Measurements from ENCODE around the gene PRODH2.
"Not testable (repeated sequence)": the region's sequence is repeated elsewhere in the genome, so short reads cannot be mapped to it uniquely, and the experiment has no call there.

Gene PRODH2

DNA sequence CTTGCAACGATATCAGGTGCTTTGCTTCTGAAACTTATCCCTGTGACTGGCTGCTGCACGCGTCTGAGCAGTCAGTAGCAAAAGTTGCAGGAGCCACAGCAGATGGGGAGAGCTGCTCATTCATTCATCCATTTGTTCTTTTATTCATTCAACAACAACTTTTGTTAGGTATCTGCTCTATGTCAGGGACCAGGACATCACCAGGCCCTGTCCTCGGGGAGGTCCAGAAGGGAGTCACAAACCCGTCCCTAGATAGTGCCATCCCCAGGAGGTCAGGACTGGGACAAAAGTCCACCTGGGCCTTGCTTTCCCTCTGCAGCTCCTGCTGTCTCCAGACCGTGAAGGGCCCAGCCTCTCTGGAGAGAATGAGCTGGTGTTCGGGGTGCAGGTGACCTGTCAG, 34.7 kb downstream of the PRODH2 start:
- DNase-seq = no peak

DNA sequence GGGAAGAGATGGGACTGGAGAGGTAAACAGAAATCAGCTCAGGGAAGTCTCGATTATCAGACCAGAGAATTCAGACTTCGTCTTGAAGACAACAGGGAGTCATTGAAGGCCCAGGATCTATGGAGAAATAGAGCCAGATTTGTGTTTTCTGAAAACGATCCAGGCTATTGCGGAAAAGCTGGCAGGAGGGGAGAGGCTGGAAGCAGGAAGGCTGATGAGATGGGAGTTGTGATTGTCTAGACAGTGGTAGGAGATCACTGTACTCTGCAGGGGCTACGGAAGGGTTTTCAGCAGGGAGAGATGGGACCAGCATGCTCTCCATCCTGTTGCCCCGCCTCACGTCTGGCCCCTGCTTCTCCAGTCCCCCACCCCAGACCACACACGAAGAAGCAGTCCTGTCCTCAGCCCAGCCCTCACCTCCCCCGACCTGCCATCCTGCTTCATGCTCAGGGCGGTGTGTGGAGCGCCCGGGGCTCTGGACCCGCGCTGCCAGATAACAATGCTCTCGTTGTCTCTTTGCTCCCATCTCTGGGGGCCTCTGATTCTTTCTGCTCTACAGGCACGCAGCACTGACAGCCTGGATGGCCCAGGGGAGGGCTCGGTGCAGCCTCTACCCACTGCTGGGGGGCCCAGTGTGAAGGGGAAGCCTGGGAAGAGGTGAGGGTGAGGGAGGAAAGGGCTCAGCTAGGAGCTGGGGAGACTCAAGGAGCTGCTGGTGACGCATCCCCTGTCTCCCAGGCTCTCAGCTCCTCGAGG, 35.4 kb downstream of the PRODH2 start:
- no peak for DNase-seq

DNA sequence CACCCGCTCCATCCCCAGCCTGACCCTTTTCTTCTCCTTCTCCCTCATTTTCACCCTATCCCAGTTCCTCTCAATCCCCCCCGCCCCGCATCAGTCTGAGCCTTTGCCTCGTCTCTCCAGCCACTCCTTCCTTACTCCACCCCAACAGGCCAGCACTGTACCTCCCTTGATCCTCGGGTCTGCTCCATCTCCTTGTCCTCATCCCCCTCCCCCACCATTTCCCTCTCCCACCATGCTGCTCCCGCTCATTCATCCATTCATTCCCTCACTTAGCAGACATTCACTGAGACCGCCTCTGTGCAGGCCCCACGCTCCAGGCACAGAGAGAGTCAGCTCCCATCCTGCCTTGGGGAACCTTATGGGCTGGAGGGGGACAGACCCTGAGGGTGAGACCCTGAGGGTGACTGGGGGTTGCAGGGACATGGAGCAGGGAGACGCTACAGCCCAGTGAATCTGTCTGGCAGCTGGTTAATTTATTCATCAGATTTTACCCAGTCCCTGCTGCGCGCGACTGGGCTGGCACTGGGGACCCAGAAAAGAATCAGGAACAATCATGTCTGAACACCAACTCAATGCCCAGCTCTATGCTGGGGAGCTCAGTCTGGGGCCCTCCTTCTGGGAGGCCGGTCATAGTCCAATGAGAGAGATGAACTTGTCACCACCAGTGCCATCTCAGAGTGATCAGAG, 36.4 kb downstream of the PRODH2 start:
- no peak for DNase-seq

DNA sequence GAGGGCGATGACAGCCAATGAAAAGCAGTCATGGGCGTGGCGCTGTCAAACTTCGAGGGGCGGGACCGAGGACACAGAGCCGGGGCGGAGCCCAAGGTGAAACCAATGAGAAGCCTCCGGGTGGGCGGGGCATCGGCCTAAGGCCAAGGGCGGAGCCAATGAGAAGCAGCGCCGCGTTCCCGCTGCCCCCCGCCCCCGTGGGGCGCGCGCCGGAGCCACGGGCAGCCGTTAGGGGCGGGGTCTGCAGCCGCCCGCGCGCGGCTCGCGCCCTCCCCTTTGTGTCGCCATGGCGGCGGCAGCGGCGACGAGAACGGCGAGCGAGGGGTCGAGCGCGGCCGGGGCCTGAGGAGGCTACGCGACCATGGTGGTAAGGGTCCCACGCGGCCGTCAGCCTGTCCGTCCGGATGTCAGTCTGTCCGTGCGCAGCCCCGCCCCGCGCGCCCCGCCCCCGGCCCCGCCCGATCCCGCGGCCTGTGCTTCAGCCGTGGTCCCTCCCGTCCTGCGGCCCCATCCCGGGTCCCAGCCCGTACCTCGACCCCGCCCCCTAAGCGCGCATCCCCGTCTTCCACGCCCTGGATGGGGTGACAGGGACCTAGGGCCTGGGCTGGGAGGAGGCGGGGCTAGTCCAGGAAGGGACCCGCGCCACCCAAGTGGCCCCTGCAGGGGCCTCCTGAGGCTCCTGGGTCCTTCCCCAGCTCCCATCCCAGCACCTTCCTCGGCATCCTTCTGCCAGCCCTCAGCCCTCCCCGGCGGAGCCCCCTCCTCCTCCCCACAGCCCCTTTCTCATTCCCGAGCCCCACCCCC, 37.1 kb downstream of the PRODH2 start, which contains the start of gene ARHGAP33:
Gene ARHGAP33 (plus strand): TSS at position 267 of the 804 bp plus-strand sequence. CDS start 95 bp downstream, at position 362.
- DNase-seq = peak; percentile 98

DNA sequence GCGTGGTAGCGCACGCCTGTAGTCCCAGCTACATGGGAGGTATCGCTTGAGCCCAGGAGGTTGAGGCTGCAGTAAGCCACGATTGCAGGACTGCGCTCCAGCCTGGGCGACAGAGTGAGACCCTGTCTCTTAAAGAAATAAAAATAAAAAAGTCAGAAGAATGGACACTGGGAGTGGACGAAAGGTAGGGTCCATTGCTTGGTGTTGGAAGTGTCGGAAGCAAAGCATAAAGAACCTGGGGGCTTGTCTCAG, 37.7 kb downstream of the PRODH2 start:
- no peak for DNase-seq

DNA sequence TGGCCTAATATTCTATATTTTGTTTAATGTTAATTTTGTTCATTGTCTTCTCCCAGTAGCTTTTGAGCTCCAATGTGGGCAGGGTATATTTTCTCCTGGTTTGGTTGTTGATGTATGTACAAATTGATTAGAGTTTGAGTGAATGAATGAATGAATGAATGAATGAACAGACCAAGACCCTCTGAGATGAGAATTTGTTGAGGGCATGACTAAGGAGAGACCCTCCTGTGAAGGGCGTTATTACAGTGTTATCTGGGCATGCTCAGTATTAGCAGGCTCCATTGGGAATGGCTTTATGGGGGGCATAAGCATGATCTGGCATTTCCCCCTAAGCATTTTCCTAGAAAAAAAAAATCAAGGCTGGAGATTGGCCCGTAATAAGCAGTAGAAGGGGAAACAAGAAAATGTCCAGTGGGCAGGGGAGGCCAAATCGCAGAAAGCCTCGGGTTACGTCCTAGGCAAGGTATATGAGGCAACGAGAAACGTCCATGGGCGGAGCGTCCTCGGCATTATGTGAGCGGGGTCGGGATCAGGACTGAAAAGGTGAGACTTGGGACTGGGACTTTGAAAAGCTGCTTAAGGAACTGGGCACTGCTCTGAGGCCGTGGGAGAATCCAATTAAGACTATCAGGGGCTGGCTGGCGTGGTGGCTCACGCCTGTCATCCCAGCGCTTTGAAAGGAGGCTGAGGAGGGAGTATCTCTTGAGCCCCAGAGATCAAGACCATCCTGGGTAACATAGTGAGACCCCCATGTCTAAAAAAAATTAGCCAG, 38.2 kb downstream of the PRODH2 start:
- no peak for DNase-seq

DNA sequence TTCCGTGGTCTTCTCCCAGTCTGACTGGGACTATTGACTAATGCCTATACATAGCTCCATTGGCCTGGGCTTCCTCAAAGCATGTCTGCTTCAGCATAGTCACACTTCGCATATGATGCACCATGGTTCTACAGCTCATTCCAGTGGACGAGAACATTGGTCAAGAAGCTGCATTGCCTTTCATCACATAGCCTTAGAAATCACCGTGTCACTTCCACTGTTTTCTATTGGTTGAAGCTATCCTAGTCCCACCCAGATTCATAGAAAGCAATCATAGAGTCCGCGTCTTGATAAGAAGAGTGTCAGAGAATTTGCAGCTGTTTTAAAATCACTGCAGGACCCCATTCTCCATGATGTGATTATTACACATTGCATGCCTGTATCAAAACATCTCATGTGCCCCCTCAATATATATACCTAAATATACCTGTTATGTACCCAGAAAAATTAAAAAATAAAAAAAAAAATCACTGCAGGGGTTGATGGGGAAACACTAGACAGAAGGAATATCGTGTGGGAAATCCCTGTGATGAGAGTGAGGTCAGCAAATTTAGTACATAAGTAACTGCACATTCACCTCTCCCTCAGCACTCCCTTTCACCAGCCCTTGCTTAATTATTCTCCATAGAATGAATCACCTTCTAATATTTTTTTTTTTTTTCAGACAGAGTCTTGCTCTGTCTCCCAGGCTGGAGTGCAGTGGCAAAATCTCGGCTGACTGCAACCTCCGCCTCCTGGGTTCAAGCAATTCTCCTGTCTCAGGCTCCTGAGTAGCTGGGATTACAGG, 39.4 kb downstream of the PRODH2 start:
- no peak for DNase-seq

DNA sequence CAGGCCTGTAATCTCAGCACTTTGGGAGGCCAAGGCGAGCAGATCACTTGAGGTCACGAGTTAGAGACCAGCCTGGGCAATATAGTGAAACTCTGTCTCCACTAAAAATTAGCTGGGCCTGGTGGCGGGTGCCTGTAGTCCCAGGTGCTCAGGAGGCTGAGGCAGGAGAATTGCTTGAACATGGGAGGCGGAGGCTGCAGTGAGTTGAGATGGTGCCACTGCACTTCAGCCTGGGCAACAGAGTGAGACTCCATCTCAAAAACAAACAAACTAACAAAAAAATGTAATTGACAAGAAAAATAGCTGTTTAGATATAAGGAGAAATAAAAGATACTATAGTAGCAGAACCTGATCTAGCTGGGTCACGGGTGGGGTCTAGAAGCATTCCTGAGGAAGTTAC, 40.3 kb downstream of the PRODH2 start:
- not testable (repeated sequence) for DNase-seq

DNA sequence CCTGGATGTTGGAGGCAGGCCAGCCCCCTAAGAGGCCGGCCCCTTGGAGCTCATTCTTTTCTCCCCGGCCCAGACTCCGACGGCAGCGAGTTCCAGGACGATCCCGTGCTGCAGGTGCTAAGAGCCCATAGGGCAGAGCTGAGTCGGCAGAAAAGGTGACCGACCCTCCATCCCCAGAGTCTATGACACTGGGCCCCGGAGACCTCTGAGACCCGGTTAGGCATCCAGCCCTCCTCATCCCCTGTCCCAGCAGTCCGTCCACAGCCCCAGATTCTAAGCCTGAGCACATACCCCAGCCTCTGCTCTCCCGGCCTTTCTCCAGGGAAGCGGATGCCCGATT, 44.6 kb downstream of the PRODH2 start:
- no peak for DNase-seq

DNA sequence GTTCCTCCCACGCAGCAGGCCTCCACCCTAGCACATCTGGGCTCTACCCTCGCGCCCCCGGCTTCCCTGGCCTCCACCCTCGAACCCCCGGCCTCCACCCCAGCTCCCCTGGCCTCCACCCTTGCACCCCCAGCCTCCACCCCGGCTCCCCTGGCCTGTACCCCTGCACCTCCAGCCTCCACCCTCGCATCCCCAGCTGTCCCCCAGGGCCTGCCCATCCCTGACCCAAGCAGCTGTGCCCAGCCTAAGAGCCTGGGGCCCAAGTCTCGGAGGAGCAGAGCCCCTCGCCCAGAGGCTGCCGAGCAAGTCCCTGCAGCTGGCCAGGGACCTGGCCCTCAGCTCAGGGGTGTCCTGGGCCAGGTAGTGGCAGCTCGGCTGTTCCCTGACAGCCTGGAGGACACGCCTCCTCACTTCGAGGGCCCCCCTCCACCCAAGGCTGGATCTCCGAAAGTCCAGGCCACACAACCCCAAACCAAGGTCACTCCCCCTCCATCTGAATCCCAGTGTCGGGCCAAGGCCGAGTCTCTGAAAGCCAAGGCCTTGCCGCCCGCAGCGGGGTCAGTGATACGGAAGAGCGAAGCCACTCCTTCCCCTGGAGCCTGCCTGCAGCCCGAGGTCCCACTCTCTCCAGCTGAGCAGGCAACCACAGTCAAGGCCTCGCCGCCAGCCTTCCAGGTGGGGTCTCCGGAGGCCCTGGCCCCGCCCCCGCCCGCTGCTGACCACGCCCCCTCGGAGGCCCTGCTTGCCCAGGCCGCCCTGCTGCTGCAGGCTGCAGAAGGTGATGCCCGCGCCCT, 45.2 kb downstream of the PRODH2 start:
- DNase-seq = no peak

DNA sequence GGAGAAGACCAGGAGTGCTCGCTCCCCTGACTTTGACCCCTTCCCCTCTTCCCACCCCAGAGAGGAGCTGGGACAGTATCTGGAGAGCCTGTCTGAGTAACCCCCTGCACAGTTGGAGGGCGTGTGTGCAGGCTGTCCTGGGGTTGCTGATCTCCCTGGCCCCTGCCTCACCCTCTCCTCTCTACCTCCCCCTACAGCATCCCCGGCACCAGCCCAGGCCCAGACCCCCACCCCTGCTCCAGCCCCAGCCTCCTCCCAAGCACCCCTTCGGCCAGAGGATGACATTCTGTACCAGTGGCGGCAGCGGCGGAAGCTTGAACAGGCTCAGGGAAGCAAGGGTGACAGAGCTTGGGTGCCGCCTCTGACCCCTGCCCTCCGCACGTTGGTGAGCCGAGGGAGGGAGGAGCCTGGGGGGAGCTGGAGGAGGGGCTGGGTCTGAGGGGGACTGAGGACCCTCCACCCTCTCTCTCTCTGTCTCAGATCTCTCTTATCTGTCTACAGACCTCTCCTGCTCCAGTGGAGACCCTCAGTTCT, 46.0 kb downstream of the PRODH2 start:
- DNase-seq = no peak

DNA sequence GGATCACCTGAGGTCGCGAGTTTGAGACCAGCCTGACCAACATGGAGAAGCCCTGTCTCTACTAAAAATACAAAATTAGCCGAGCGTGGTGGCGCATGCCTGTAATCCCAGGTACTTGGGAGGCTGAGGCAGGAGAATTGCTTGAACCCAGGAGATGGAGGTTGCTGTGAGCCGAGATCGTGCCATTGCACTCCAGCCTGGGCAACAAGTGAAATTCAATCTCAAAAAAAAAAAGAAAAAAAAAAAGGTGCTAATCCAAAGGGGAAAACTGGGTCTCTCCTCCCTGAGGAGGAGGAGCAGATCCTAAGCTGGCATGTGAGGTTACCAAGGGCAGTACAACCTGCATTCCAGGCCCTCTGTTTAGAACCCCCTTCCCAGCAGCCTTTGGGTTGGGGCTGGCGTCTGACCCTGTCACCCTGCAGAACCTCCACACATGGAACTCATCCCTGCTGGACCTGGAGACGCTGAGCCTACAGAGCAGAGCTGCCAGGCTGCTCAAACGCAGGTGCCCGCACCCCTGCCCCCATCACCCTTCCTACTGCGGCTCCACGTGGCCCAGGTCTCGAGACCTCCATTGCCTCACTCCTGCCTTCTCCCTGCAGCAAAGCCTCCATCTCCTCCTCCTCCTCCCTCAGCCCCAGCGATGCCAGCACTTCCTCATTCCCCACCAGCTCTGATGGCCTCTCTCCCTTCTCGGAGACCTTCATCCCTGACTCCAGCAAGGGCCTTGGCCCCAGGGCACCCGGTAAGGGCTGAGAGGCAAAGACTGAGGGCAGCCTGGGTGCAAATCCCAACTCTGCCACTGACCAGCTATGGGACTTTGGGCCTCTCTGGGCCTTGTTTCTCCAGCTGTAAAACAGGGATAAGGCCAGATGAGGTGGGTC, 48.0 kb downstream of the PRODH2 start:
- DNase-seq = no peak

DNA sequence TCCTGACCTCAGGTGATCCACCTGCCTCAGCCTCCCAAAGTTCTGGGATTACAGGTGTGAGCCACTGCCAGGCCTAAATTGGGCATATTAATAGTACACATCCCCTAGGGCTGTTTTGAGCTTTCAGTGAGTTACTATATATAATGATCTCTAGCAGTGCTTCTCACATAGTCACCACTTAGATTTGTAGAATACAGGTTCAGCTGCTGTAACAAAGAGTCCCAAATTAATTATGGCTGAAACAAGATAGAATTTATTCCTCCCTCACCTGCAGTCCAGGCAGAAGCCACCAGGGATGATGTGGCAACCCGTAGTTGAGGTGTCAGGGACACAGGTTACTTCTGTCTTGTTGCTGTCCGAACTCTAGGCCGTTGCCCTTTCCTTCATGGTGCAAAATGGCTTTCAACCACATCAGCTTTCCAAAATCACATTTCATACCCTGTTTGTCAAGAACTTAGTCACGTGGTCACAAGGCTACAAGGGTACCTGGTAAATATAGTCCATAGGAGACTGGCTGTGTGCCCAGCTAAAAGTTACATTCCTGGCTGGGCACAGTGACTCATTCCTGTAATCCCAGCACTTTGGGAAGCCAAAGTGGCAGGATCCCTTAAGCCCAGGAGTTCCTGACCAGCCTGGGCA, 51.8 kb downstream of the PRODH2 start:
- no peak for DNase-seq

DNA sequence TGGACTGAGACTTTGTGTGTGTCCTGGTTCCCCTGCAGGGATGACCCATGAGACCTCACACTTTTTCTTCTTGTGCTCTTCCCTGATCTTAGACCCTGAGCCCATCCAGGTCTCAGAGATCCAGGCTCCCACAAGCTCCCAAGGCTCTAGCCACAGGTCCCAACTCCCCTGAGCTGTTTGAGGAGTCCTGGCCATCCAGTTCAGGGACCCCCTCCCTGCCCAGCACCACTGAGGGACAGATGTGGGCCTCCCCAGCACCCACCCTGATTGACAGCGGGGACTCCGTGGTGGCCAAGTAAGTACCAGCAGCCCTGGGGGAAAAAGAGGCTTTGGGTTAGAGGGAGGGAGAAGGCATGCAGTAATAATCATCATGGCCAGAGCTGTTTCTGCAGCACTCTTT, 52.9 kb downstream of the PRODH2 start:
- no peak for DNase-seq

DNA sequence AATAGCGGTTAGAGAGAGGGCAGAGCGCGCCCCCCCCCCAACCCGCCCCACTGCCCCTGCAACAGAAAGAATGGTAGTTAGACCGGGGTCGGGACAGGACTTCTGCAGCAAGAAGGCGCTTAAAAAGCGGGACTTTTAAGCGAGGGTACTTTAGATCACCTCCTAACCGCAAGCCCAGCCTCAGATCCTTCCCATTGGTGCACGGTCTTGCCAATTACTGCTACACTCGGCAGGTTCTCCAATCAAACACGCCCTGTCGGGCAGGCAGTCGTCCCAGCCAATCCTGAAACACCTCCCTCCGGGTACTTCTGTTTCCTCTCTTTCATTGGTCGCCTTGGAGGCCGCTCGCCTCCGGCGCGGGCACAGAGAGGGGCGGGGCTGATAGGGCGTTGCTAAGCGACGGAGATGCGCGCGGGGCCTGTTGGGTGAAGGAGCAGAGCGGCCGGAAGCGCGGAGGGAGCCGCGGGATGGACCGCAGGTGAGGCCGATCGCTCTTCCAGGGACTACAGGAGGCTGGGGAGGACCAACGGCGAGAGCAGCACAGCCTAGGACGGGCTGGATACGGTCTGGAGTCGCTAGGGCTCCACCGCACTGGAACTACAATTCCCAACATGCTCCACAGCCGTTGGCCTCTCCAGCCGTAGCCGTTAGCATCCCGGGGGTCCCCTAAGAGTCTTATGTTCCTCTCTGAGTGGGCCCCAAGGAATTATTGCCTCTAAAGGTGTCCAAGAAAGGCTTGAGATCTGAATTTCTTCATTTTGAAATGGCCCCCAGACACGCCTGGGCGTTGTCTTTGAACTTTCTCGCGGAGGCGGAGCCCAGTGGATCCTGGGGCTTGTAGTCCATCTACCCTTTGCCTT, 54.7 kb downstream of the PRODH2 start, which contains the start of gene PROSER3:
Gene PROSER3 (plus strand): TSS at position 428 of the 860 bp plus-strand sequence. CDS start 40 bp downstream, at position 468.
- DNase-seq = peak; percentile 97

DNA sequence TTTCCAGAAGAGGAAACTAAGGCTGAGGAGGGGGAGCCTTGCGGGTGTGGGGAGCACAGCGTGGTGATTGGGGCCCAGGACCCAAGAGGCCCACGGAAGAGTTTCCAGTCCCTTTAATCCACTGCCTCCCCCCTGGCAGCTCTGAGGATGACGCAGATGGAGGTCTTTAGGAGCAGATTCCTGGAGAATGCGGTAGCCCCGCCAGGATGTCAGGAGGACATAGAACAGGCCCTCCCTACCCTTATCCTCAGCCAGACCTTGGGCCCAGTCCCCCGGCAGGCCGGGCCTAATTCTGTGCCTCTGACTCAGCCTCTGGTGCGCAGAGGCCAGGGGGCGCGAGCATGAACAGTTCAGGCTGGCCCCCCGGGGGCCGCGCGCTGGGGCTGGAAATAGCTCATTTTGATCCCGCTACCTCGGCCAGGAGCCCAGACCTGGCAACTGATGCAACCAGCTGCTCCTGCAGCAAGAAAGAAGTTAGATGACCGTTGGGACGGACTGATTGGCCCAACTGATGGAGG, 55.4 kb downstream of the PRODH2 start:
- no peak for DNase-seq

DNA sequence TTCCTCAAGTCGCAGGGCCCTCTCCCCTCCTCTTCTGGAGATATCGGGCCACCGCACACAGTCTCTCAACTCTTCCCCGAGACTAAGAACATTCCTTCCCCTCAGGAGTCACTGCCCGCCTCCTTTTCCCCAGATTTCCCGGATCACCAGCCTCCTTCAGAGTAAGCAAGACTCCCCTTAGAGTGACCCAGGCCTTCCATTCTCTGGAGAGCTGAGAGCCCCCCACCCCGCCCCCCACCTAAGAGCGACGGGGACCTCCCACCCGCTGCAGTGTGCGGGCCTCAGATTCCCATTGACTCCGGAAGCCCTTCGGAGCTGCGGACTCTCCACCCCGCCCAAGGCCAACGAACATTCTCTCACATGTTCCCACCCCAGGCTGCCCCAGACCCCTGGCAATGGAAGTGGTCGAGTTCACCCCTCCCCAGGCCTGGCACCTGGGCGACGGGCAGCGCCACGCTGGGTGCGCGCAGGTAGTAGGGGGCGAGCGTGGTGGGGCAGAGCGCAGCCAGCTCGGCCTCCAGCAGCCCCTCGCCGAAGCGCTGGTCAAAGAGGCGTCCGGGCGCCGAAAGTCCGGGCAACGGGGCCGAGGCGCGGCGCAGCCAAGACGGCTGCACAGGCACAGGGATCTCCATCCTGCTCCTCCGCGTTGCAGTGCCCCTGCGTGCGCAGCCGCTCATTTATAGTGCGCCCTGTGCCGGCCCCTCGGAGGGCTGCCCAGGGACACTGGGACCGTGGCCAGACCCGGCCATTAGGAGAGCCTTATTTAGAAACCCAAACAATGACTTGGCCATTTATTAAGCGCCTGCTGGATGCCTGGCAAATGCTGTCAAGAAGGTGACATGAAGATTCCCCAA, 56.0 kb downstream of the PRODH2 start, which contains the start of gene HSPB6:
Gene HSPB6 (minus strand): TSS at position 653 of the 854 bp plus-strand sequence. CDS start 21 bp downstream, at position 632.
- DNase-seq = no peak

Data from RPMI8226 (cell line).